Fibroblast of skin of back (primary cell): ENCODE results near the gene TGFBR3.

Experiments
- DNase-seq: peaks from one replicate; pipeline ENCODE4 v3.0.0-alpha.2; 2013

Gene TGFBR3

GRCh38 chr1:91826248-91826647 lies 59.7 kb downstream of the TGFBR3 start:
- no peak for DNase-seq

GRCh38 chr1:91821126-91821868 lies 64.7 kb downstream of the TGFBR3 start:
- DNase-seq = no peak

- no peak for DNase-seq
These were observed 66.7 kb downstream of the TGFBR3 start for GRCh38 chr1:91819038-91819788.

GRCh38 chr1:91818713-91818975 lies 67.3 kb downstream of the TGFBR3 start:
- no peak for DNase-seq

- no peak for DNase-seq
These were observed 68.6 kb downstream of the TGFBR3 start for GRCh38 chr1:91817211-91817905.

- DNase-seq = no peak
These were observed 69.9 kb downstream of the TGFBR3 start for GRCh38 chr1:91816031-91816430.

- DNase-seq = no peak
These were observed 71.5 kb downstream of the TGFBR3 start for GRCh38 chr1:91814448-91814847.

- no peak for DNase-seq
These were observed 72.1 kb downstream of the TGFBR3 start for GRCh38 chr1:91813813-91814212.

GRCh38 chr1:91811363-91812025 lies 74.5 kb downstream of the TGFBR3 start:
- DNase-seq = no peak

- DNase-seq = peak; percentile 25
These were observed 76.6 kb downstream of the TGFBR3 start for GRCh38 chr1:91809317-91809716.

GRCh38 chr1:91807921-91808620 lies 77.9 kb downstream of the TGFBR3 start:
- DNase-seq = no peak

GRCh38 chr1:91806769-91807700 lies 78.9 kb downstream of the TGFBR3 start:
- peak; percentile 51 for DNase-seq

- peak; percentile 62 for DNase-seq
These were observed 79.7 kb downstream of the TGFBR3 start for GRCh38 chr1:91806181-91806768.

GRCh38 chr1:91805311-91805801 lies 80.6 kb downstream of the TGFBR3 start:
- DNase-seq = no peak

- DNase-seq = no peak
These were observed 81.4 kb downstream of the TGFBR3 start for GRCh38 chr1:91804546-91805023.

GRCh38 chr1:91803847-91804545 lies 82.0 kb downstream of the TGFBR3 start:
- no peak for DNase-seq

- no peak for DNase-seq
These were observed 82.8 kb downstream of the TGFBR3 start for GRCh38 chr1:91803123-91803522.

GRCh38 chr1:91801496-91802115 lies 84.3 kb downstream of the TGFBR3 start:
- no peak for DNase-seq

- no peak for DNase-seq
These were observed 86.1 kb downstream of the TGFBR3 start for GRCh38 chr1:91799863-91800262.
